Renal cortical epithelial cell (primary cell): ENCODE results near the gene APLP2. TPM values are rescaled to one million over a fixed set of nuclear protein-coding genes. Genes with fewer than 3 reads are reported as not detected.
A peak's percentile ranks its signal among the peaks of the same experiment; 100 is the strongest.
"Not testable (repeated sequence)": the region's sequence is repeated elsewhere in the genome, so short reads cannot be mapped to it uniquely, and the experiment has no call there.

Experiments
- DNase-seq: peaks from one replicate; pipeline ENCODE4 v3.0.0-alpha.2; 2011; ENCODE audit warnings: low read depth
- total RNA-seq: library from RNA; depleted of rRNA; stranded (reverse); fragments of >200 nt; gene quantifications from 2 replicates; pipeline ENCODE4 v1.2.3, GENCODE V29; 2014

APLP2 gene
- total RNA-seq, 1 donor from 2014 or later, result 1,085 TPM

GRCh38 chr11:130168105-130168504 is 98.4 kb downstream of the APLP2 start:
- peak; percentile 66 for DNase-seq

- no peak for DNase-seq
Measured at GRCh38 chr11:130170345-130170744, 100.7 kb downstream of the APLP2 start.

GRCh38 chr11:130171534-130171933 is 101.8 kb downstream of the APLP2 start:
- no peak for DNase-seq

GRCh38 chr11:130172001-130172400 is 102.3 kb downstream of the APLP2 start:
- DNase-seq, result not testable (repeated sequence)

GRCh38 chr11:130174642-130175041 is 104.9 kb downstream of the APLP2 start:
- DNase-seq, result no peak

GRCh38 chr11:130175898-130176297 is 106.2 kb downstream of the APLP2 start:
- no peak for DNase-seq

- no peak for DNase-seq
Measured at GRCh38 chr11:130177782-130178181, 108.1 kb downstream of the APLP2 start.

GRCh38 chr11:130178441-130179339 is 109.0 kb downstream of the APLP2 start:
- peak; percentile 57 for DNase-seq

- peak; percentile 84 for DNase-seq
Measured at GRCh38 chr11:130179396-130180306, 110.0 kb downstream of the APLP2 start.

- DNase-seq, result peak; percentile 80
Measured at GRCh38 chr11:130180491-130180890, 110.8 kb downstream of the APLP2 start.

- DNase-seq, result no peak
Measured at GRCh38 chr11:130180896-130181294, 111.2 kb downstream of the APLP2 start.

- DNase-seq, result peak; percentile 88
Measured at GRCh38 chr11:130181295-130182272, 111.9 kb downstream of the APLP2 start.

GRCh38 chr11:130183878-130184610 is 114.3 kb downstream of the APLP2 start:
- DNase-seq, result no peak

GRCh38 chr11:130187096-130187495 is 117.4 kb downstream of the APLP2 start:
- DNase-seq, result no peak

- no peak for DNase-seq
Measured at GRCh38 chr11:130188047-130188446, 118.4 kb downstream of the APLP2 start.

- DNase-seq, result no peak
Measured at GRCh38 chr11:130188585-130189347, 119.1 kb downstream of the APLP2 start.

GRCh38 chr11:130189492-130190210 is 120.0 kb downstream of the APLP2 start:
- DNase-seq, result no peak

GRCh38 chr11:130190371-130190881 is 120.7 kb downstream of the APLP2 start:
- no peak for DNase-seq

GRCh38 chr11:130191896-130192295 is 122.2 kb downstream of the APLP2 start:
- no peak for DNase-seq
